ENCODE measurements around the gene DOP1A. TPM values are rescaled to one million over a fixed set of nuclear protein-coding genes. Genes with fewer than 3 reads are reported as not detected.
A peak's percentile ranks its signal among the peaks of the same experiment; 100 is the strongest.

The DOP1A gene, protein sequence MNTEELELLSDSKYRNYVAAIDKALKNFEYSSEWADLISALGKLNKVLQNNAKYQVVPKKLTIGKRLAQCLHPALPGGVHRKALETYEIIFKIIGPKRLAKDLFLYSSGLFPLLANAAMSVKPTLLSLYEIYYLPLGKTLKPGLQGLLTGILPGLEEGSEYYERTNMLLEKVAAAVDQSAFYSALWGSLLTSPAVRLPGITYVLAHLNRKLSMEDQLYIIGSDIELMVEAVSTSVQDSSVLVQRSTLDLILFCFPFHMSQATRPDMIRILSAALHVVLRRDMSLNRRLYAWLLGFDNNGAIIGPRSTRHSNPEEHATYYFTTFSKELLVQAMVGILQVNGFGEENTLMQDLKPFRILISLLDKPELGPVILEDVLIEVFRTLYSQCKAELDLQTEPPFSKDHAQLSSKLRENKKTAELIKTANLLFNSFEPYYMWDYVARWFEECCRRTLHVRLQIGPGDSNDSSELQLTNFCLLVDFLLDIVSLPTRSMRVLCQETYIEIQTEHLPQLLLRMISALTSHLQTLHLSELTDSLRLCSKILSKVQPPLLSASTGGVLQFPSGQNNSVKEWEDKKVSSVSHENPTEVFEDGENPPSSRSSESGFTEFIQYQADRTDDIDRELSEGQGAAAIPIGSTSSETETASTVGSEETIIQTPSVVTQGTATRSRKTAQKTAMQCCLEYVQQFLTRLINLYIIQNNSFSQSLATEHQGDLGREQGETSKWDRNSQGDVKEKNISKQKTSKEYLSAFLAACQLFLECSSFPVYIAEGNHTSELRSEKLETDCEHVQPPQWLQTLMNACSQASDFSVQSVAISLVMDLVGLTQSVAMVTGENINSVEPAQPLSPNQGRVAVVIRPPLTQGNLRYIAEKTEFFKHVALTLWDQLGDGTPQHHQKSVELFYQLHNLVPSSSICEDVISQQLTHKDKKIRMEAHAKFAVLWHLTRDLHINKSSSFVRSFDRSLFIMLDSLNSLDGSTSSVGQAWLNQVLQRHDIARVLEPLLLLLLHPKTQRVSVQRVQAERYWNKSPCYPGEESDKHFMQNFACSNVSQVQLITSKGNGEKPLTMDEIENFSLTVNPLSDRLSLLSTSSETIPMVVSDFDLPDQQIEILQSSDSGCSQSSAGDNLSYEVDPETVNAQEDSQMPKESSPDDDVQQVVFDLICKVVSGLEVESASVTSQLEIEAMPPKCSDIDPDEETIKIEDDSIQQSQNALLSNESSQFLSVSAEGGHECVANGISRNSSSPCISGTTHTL (N-terminal part only)
- 10 to 100 TPM; 21.4 to 42.2 (median 37.7) TPM for polyA plus RNA-seq (ENCODE audit: insufficient read depth in 1 of 5, insufficient read length in 5 of 5, low replicate concordance in 1 of 5)
- long read RNA-seq, donor 1, partial matches to known transcripts, result 8 of 19 reads
- long read RNA-seq, donor 1, other reads (novel, unspliced or antisense), result 11 of 19 reads
- long read RNA-seq, donor 2, result 0 reads
- long read RNA-seq, donor 3, partial matches to known transcripts, result 17 of 17 reads
- long read RNA-seq, donor 3, other reads (novel, unspliced or antisense), result 0 of 17 reads
- long read RNA-seq, donor 4, partial matches to known transcripts, result 10 of 10 reads
- long read RNA-seq, donor 4, other reads (novel, unspliced or antisense), result 0 of 10 reads
- long read RNA-seq, donor 5, result 0 reads
- long read RNA-seq, donor 6, partial matches to known transcripts, result 15 of 15 reads
- long read RNA-seq, donor 6, other reads (novel, unspliced or antisense), result 0 of 15 reads
- long read RNA-seq, donor 7, partial matches to known transcripts, result 26 of 38 reads
- long read RNA-seq, donor 7, other reads (novel, unspliced or antisense), result 12 of 38 reads
- long read RNA-seq, donor 8, partial matches to known transcripts, result 5 of 11 reads
- long read RNA-seq, donor 8, other reads (novel, unspliced or antisense), result 6 of 11 reads

DNA sequence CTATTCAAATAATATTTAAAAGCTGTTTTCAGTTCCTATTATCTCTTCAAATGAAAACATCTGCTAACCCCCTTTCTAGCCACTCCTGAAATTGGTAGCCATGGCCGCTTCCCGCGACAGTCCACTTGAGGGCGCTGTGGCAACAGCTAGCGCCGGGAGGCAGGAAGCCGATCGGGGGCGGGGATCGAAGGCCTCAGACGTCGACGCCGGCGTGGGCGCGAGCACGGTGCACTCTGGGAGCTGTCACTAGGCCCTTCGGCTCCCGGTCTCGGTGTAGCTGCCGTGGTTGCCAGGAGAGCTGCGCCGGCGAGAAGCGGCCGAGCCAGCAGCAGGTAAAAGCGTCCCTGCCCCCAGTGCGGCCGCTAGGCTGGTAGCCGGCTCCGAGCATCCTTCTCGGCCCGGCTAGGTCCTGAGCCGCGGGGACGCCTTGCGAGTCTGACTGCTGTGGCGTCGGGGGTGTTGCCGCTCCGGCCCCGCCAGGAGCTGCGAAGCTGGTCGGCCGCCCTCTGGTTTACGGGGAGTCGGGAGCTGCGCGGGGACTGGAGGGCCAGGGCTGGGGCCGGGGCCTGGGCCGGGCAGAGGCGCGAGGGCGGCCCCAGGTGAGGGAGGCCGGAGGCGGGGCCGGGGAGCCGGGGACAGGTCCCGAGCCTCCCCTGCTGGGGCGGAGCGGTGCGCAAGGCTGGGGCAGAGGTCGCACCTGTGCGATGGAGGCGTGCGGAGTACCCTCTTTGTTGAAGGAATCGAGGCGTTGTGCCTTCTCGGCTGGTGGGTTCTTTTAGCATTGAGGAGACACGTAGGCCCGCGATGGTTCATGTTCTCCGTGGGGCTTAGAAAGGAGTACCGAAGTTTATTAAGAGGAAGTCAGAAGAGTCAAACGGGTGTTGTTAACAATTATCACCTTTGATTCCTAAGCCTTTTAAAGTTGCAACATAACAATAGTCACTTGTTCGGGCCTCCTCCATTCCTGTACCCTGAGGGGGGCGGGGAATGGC lies at the start of gene DOP1A:
DOP1A (plus strand) TSS at position 224 of the 992 bp plus-strand sequence. CDS start 29,307 bp downstream, outside the sequence.
- peak; percentile 92 for DNase-seq

DNA sequence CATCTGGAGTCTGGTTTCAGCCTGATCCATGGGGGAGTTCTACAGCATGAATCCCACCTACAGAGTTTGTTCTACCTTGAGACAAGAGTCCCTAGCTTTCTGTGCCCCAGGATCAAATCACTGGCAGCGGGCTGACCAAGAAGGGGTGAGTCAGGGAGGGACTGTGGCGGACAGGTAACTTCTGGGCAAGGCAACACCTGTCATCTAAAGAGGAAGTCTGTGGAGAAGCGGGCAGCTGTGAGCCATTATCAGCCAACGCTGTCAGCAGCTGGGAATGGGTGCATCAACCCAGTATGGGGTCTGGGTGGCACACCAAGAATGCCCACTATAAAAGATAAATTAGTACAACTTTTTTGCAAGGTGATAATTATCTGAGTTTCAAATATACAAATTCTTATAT lies 47.7 kb upstream of the DOP1A start:
- DNase-seq, result no peak

DNA sequence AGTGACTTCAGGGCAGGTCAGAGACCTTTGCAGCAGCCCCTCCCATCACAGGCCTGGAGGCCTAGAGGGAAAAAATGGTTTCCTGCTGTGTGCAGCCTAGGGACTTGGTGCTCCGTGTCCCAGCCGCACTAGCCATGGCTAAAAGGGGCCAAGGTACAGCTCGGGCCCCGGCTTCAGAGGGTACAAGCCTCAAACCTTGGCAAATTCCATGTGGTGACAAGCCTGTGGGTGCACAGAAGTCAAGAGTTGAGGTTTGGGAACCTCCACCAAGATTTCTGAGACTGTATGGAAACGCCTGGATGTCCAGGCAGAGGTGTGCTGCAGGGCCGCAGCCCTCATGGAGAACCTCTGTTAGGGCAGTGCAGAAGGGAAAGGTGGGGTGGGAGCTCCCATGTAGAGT lies 35.8 kb upstream of the DOP1A start:
- no peak for DNase-seq

DNA sequence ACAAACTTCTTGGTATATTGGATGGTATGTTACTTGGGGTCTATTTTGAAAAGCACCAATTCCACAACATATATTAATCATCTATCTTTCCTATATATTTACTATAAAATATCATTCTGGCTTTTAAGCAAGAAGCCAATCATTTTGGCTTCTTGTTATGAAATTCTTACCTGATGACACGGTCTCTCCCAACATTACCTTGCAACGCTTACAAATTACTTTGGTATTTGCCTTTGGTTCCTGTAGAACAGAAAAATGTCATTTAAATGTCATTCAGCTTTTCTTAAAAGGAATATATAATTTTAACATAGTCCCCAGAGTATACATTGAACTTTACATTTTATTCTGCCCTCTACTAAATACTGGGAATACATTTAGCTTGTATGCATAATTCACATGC lies 29.2 kb upstream of the DOP1A start:
- no peak for DNase-seq

DNA sequence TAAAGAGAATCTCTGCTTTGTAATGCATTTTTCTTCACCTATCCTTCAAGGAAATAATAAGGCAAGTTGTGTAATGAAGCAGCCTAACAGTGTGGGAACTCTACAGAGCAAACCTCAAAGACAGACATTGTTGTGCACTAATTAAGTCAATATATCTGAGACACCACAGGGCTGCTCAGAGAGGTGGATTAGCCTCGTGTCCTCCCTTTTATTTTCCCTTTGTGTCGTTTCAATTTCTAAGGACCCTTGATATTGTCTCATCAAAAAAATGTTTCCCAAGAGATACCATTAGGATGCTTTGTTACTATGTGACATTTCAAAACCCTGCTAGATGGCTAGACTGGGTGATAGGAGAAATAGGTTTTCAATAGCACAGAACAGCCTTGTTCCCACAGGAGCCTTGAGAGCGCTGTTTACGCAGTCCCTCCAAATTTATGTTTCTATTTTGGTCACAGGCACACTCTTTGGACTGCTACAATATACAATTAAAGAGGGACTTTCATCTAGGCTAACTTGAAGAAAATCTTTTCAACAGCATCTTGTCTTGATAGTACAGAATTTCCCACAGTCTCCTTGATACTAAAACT lies 24.9 kb upstream of the DOP1A start:
- no peak for DNase-seq

DNA sequence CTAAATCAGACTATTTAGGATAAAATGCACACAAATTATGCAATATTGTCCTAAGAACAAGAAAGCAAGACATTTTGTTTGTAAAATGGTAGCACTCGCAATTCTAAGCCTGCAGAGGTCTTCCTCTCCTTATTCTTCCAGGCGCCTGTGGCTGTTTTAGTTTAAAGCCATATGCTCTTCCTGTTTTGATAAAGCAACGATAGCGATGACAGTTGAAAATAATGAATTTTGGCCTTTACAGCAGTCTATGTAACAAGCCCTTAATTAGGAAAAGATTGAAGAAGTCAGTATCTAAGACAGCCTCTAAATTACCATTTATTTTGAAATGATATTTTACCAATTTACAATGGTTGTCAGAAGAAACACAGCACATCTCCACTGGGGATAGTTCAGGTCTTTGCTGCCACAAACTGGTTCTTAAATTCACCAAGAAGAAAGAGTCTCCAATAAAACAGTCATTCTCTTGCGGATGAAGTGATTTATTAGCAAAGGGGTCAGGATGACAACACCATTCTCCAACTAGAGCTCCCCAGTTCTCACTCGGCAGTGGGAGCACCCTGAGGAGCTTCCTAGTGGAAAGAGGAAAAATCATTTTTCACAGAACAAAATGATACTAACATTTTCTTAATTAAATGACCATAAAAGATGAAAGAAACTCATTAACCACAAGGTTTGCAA lies 23.2 kb upstream of the DOP1A start:
- DNase-seq, result no peak

DNA sequence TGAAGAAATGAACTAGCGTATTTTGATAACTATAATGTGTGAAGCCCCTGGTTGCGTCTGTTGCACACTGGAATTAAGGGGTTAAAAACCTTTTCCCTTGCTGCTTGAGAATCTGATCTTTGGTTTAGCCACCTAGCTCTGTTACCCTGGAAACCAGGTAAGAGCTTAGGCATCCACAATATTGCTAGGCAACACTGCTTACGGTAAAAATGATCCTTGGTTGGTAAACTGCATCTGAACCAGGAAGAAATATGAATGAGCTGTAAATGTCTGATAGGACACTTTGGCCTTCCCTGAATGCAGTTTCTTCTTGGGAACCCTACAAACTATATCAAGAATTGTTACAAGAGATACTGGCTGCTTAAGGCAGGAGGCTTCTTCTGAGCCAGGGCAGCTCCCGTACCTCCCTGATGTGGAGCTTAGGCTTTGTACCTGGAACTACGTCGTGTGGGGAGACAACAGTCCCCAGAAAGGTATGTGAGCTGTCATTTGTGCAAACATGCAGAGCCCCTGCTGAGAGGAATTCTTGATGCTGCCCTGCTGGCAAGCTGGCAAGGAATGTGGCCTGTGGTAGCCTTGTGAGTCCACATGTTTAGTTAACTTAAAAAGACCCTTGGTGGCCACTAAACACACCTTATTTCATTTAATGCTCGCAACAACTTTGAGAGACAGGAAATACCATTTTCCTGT lies 20.3 kb upstream of the DOP1A start:
- no peak for DNase-seq

DNA sequence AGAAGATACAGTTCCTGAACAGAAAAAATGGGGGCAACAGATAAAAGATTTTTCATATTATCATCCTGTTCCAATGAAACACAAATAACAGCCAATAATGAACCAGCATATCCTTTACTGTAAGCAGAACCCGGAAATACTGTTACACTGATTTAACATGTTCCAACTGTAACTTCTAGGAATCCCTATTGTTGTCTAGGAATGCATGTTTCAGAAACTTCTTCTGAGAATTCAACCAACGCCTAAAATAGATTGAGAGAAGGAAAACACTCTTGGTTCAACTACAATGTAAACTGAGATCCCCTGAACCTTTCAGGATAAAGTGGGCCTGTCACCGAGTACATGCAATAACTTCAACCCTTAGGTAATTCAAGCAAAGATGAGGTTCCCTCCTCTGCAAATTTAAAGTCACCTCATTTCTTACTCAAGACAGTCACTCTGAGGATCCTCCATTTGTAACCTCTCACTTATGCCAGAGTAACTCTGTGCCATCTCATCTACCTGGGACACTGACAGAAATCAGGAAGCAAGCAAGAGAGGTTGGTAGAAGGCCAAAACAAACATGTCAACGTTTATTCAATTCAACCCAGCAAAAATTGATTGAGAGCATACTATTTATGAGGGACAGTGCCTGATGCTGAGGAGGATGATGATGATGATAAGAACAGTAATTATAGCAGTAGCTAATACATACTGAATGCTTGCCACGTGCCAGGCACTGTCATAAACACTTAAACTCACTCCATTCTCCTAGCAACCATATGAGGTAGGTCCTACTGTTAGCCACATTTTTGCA lies 15.9 kb upstream of the DOP1A start:
- no peak for DNase-seq

DNA sequence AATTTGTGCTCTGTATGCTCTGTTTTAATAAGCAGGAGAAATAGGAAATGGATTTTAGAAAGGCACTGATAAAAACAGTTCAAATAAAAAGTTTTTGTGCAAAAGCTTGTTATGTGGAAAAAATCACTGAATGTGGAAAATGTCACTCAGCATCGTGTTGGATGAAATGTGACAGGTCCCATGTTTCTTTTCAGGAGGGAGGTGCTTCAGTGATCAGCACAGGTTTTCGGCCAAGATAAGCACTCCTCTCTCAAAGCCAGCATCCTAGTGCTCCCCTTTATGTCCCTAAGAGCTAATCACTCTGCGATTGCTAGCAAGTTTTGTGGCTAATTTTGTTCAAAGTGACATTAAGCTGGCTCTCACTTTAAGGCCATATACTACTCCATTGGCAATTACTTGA lies 13.8 kb upstream of the DOP1A start:
- no peak for DNase-seq

DNA sequence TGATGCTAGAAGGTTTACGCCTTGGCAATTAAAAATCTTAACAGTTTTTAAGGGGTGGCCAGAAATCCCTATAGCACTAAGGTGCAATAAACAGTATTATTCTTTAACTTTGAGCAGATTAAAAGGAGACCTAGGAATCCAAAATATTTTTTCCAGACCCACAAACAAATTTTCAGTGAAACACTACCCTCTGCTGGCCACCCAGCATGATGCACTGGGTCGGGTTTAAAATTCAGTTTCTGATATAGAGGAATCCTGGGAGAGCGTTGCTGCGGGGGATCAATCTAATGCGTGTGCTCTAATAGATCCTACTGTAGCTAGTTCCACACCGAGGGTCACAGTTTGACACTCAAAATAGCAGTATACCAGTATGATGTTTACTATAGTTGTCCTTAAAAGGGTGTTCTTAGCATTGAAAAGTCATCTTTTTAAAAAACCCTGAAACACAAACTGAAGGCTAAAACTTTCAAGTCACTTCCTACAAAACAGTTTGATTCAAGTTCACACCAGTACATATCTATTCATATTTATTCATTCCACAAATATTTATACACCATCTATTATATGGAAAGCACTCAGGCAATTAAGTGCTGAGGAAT lies 12.0 kb upstream of the DOP1A start:
- DNase-seq, result peak in 1 of 2 donors; percentile 42

DNA sequence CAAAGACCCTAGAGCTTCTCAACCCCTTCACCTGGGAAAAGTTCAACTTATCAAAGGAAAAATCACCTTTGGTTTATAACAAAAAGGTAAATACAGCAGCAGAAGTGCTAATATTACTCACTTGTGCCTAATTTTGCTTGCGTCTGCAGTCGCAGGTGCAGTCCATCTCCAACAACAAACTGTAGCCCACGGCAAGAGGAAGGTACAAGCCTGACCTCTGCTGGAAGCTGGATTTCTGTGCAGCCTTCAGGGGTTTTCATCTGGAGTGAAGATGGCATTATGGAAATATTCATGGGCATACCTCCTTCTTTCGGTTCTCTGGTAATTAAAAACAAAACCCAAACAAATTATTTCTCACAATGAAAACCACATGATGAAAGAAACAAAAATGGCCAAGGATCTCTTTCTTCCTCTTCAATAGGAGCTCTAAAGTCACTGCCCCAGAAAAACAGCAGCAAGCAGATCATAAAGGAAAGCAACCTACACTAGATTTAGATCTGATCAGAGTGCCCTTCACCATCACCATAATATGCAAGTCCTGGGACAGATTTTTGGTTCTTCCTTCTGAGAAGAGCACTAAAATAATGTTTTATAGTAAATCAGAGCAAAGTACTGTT lies 9.7 kb upstream of the DOP1A start:
- DNase-seq, result peak in 1 of 2 donors; percentile 30

DNA sequence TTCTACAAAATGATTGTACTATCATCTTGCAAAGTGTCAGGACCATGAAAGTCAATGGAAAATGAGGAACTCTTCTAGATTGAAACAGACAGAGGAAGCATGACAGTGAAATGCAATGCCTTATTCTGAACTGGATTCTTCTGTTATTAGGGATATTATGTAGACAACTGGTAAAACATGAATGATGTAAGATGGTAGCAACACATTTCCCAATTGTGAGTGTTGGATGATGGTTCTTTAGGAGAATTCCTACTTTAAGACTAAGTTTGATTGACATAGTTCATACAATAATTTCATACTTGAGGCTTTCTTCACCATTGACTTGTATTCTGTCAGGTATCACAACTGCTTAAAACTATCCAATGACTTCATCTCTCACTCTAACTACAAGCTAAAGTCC lies 6.3 kb upstream of the DOP1A start:
- no peak for DNase-seq

DNA sequence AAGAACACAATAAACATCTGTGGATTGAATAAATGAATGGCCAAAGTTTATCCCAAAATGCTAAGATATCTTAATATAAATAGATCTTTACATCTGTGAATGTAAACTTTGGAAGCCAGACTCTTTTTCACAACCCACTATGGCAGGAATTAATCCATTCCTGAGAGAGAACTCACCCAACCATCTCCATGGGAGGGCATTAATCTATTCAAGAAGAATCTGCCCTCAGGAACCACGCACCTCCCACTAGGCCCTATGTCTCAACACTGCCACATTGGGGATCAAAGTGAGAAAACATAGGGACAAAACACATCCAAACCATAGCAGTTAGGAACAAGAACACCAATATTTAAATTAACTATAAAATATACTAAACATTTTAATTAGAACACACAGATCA lies 5.2 kb upstream of the DOP1A start:
- no peak for DNase-seq

DNA sequence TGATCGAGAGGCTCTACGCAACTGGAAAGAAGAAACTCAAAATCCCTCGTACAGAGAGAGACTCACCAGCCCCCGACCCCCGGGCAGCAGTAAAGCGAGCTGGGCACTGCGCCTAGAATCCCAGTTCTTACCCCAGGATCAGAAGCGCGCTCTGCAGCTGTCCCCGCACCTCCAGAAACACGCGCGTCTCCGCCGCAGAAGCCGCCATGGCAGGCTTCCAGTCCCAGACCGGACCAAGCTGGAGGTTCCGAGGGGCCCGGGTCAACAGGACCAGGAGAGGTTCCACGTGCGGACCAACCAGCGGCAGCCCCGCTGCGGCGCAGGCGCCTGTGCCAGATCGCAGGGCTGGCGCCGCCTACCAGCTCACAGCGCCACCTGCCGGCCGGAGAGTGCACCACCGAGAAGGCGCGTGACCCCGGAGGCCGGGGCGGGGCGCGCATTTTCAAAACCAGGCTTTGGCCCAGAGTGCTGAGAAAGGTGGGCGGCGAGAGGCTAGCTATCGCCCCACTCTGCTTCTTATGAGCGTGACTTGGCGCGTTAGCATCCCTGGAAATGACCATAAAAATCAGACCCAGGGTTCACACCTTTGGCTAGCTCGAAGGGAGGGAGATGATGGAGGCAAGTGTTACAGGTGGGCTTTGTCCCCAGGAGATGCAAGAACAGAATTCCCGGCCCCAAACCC lies 1.8 kb upstream of the DOP1A start, which contains the start of gene UBE3D:
UBE3D (minus strand) TSS at position 331 of the 682 bp plus-strand sequence; CDS start at position 208, 123 bp downstream.
- DNase-seq, result peak; percentile 86 to 87

DNA sequence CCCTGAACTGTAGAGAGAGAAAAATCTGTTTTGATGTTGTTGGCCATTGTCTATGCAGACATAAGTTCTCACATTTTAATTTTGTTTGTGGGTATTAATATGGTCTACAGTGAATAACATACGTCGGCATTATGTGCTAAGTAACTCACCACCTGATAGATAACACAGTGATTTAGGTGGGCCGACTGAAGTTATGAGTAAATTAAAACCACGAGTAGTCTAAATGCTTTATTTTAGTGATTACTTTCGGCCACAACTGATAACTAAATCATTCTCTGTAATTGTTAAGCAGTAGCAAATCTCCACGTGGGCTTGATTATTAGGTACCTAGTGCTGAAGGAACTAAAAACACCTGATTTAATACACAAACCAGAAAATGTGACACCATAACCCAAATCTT lies 1.1 kb downstream of the DOP1A start:
- no peak for DNase-seq
